Activated CD8-positive, alpha-beta memory T cell treated with anti-CD3 and anti-CD28 coated beads, Interleukin-2, amount 50 U/mL, for 4 hours (primary cell): ENCODE measurements around the gene CCT6B.

ENCODE experiments used
- DNase-seq: peaks from one replicate; pipeline ENCODE4 v3.0.0-alpha.2; 2020

The CCT6B gene

DNA sequence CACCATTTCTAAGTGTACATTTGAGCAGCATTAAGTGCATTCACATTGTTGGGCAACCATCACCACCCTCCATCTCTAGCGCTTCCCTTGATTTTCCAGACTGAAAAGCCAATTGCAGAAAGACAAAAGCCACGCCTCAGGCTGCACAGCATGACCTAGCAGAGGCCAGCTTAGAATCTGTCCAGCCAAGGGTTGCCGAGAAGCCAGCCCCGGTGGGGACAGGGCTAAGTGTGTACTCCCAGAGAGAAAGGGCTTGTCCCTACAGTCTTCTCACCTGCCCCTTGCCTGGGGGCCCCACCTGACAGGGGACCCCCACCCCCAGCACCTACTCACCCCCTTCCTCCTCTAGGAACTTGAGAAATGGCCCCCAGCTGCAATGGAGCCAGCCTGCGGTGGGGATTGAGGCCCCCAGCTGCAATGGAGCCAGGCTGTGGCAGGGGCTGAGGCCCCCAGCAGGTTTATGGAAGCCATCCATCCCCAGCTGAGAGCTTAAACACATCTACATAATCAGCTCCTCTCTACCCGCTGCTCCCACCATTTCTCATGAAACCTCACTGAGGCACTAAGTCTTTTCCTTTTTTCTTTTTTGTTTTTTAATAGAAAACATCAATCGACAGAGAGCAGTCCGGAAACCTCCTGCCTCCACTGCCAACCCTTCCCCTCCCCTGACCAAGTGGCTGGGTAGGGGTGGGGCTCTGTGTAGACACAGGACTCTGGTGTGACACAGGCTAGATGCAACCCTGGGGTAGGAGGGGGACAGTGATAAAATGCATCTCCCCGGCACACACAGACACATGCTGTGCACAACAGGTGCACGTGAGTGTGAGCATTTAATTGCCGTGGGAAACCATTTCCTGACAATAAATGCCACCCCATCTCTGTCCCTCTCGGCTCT lies 77.9 kb downstream of the CCT6B start:
- DNase-seq, result no peak

GRCh38 chr17:34879146-34879545 lies 82.1 kb downstream of the CCT6B start:
- no peak for DNase-seq
